ENCODE data around the gene ENGASE.

The ENGASE gene

DNA sequence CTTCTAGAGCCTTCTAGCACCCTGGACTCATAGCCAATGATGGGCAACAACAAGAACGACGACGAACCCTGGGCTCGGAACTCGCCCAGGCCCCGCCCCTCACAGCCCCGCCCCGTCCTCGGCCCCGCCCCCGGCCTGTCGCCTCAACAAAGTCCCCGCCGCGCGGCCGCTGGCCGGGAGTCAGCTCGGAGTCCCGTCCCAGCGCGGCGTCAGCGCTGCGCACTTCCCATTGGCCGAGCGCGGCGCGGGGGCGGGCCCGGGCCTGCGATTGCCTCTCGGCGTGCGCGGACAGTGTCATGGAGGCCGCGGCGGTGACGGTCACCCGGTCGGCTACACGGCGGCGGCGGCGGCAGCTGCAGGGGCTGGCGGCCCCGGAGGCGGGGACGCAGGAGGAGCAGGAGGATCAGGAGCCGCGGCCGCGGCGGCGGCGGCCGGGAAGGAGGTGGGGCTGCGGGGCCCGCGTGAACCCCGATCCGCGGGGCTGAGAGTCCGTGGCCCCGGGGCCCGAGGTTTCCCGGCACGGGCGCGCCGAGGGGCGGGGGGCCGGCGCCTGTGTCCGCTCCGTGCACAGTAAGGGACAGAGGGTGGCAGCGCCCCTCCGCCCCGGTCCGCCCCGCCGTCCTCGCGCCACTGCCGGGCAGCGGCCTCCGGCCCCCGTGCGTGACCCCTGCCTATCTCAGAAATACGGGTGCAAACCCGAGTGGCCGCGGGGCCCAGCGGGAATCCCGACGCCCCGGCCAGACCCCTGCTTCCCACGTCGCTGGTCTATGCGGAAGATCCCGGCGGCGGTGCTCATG, at the start of gene ENGASE:
Gene ENGASE (plus strand): TSS at position 176 of the 797 bp plus-strand sequence. CDS start 121 bp downstream, at position 297.
- Histone ChIP-seq H3K36me3 (ENCODE audit: control insufficient read depth, insufficient read depth, low read length) (peaks cover 9% of the 10 kb centered on the region), H3K4me3 (replicated peaks; ENCODE audit: low read depth, low read length) (peak within 1 kb of the TSS; percentile 75), H3K27me3 (replicated peaks; ENCODE audit: control insufficient read depth, insufficient read depth, low read length) (no peaks in the 10 kb centered on the region)
- peak; percentile 94 for DNase-seq (ENCODE audit: extremely low read depth, insufficient read length)
- no peak for TF ChIP-seq CTCF (IDR thresholded peaks at IDR 0.05; ENCODE audit: insufficient read depth, low read length, poor library complexity, severe bottlenecking)

GRCh38 chr17:79024901-79025737, 49.5 kb upstream of the ENGASE start:
- Histone ChIP-seq H3K4me3 (replicated peaks; ENCODE audit: low read depth, low read length) (peak overlapping the region; percentile 32), H3K27me3 (replicated peaks; ENCODE audit: control insufficient read depth, insufficient read depth, low read length) (peaks cover 6% of the 10 kb centered on the region), H3K36me3 (ENCODE audit: control insufficient read depth, insufficient read depth, low read length) (no peaks in the 10 kb centered on the region)
- DNase-seq (ENCODE audit: extremely low read depth, insufficient read length), result no peak
- TF ChIP-seq CTCF (IDR thresholded peaks at IDR 0.05; ENCODE audit: insufficient read depth, low read length, poor library complexity, severe bottlenecking), result no peak

GRCh38 chr17:79026376-79027273, 48.0 kb upstream of the ENGASE start:
- Histone ChIP-seq H3K36me3 (ENCODE audit: control insufficient read depth, insufficient read depth, low read length) (no peaks in the 10 kb centered on the region), H3K27me3 (replicated peaks; ENCODE audit: control insufficient read depth, insufficient read depth, low read length) (peaks cover 6% of the 10 kb centered on the region), H3K4me3 (replicated peaks; ENCODE audit: low read depth, low read length) (no peak overlapping the region)
- DNase-seq (ENCODE audit: extremely low read depth, insufficient read length), result no peak
- no peak for TF ChIP-seq CTCF (IDR thresholded peaks at IDR 0.05; ENCODE audit: insufficient read depth, low read length, poor library complexity, severe bottlenecking)

GRCh38 chr17:79027274-79027924, 47.2 kb upstream of the ENGASE start:
- no peak for DNase-seq (ENCODE audit: extremely low read depth, insufficient read length)
- no peak for TF ChIP-seq CTCF (IDR thresholded peaks at IDR 0.05; ENCODE audit: insufficient read depth, low read length, poor library complexity, severe bottlenecking)
- Histone ChIP-seq H3K36me3 (ENCODE audit: control insufficient read depth, insufficient read depth, low read length) (no peaks in the 10 kb centered on the region), H3K27me3 (replicated peaks; ENCODE audit: control insufficient read depth, insufficient read depth, low read length) (peaks cover 6% of the 10 kb centered on the region), H3K4me3 (replicated peaks; ENCODE audit: low read depth, low read length) (no peak overlapping the region)

GRCh38 chr17:79027925-79028491, 46.6 kb upstream of the ENGASE start:
- DNase-seq (ENCODE audit: extremely low read depth, insufficient read length), result no peak
- H3K36me3 ChIP-seq (ENCODE audit: control insufficient read depth, insufficient read depth, low read length), result no peaks in the 10 kb centered on the region
- H3K4me3 ChIP-seq (replicated peaks; ENCODE audit: low read depth, low read length), result no peak overlapping the region
- peaks cover 6% of the 10 kb centered on the region for H3K27me3 ChIP-seq (replicated peaks; ENCODE audit: control insufficient read depth, insufficient read depth, low read length)
- TF ChIP-seq CTCF (IDR thresholded peaks at IDR 0.05; ENCODE audit: insufficient read depth, low read length, poor library complexity, severe bottlenecking), result no peak

Measured in GM06990 (cell line).